ENCODE data around the gene BCL2L13. TPM values are rescaled to one million over a fixed set of nuclear protein-coding genes. Genes with fewer than 3 reads are reported as not detected.
A peak's percentile ranks its signal among the peaks of the same experiment; 100 is the strongest.

The BCL2L13 gene
- polyA plus RNA-seq, 3 donors: 20.2 to 67.8 (median 53.0) TPM

DNA sequence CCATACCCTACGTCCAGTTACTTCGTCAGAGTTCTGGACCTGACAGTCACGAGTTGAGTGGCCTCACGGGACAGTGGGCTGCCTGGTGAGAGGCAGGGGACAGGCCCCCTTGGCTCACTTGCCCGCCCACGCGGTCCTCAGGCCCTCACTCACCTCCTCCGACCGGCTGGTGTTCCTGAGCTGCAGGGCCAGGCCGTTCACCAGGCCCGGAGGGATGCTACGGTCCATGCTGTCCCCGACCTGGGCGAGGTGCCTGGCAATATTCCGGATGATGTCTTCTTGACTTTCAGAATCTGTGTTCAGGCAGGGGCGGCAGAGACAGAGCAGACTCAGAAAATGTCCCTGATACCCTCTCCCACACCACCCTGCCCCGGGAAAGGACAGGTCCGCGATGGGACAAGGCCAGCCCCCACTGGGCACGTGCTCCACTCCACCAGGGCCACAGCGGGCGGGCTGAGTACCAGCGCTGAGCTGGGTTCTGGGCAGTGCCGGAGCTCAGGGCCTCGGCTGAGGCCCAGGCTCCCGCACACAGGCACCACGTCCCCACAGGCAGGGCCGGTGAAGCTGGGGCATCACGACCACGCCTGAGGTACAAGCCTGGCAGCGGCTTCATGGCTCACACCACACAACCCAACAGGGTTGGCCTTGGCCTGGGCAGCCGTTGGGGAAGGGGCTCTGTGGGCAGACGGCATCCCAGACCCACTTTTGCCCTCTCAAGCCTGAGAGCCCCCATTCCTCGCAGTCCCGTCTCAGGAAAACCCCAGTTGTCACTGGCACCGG, 100.8 kb downstream of the BCL2L13 start:
- no peak overlapping the region for H3K27ac ChIP-seq (ENCODE audit: low read depth in 1 of 2, low read length in 2 of 2)
- 98% methylated on average over 33 of the region's 36 CpGs for WGBS (ENCODE audit: insufficient coverage)
- TF ChIP-seq, protein P1, sequence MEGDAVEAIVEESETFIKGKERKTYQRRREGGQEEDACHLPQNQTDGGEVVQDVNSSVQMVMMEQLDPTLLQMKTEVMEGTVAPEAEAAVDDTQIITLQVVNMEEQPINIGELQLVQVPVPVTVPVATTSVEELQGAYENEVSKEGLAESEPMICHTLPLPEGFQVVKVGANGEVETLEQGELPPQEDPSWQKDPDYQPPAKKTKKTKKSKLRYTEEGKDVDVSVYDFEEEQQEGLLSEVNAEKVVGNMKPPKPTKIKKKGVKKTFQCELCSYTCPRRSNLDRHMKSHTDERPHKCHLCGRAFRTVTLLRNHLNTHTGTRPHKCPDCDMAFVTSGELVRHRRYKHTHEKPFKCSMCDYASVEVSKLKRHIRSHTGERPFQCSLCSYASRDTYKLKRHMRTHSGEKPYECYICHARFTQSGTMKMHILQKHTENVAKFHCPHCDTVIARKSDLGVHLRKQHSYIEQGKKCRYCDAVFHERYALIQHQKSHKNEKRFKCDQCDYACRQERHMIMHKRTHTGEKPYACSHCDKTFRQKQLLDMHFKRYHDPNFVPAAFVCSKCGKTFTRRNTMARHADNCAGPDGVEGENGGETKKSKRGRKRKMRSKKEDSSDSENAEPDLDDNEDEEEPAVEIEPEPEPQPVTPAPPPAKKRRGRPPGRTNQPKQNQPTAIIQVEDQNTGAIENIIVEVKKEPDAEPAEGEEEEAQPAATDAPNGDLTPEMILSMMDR (IDR thresholded peaks at IDR 0.05): no peak
- Mint-ChIP-seq H3K4me3 (no peak overlapping the region), H3K27ac (peak overlapping the region in 4 of 7 donors; percentile 30 to 61 (median 48)), H3K4me1 (peaks cover 8% of the 10 kb centered on the region), H3K36me3 (peaks cover 70 to 95% of the 10 kb centered on the region in 2 donors), H3K9me3 (no peaks in the 10 kb centered on the region), H3K27me3 (ENCODE audit: low read depth in 3 of 3) (no peaks in the 10 kb centered on the region)
- H3K4me3 ChIP-seq (replicated peaks in 1 of 3; ENCODE audit: low read depth in 2 of 3, low read length in 3 of 3): no peak overlapping the region
- peaks cover 96% of the 10 kb centered on the region for H4K20me1 ChIP-seq (ENCODE audit: insufficient read depth, low read length)
- H3K9me3 ChIP-seq (replicated peaks in 1 of 2; ENCODE audit: control insufficient read depth in 1 of 2, insufficient read depth in 1 of 2, low read length in 2 of 2): no peaks in the 10 kb centered on the region
- no peak overlapping the region for H3K9ac ChIP-seq (ENCODE audit: insufficient read depth, low read length, poor library complexity, severe bottlenecking)
- no peak for DNase-seq
- H2AFZ ChIP-seq (ENCODE audit: insufficient read depth, low read depth, low read length, poor library complexity, severe bottlenecking): no peak overlapping the region
- no peak overlapping the region for H3K4me2 ChIP-seq (replicated peaks; ENCODE audit: extremely low read depth, low read length, poor library complexity, severe bottlenecking)
- H3K4me1 ChIP-seq (ENCODE audit: control insufficient read depth in 1 of 2, insufficient read depth in 2 of 2, low read length in 2 of 2): no peaks in the 10 kb centered on the region
- H3K36me3 ChIP-seq (replicated peaks in 1 of 2; ENCODE audit: control insufficient read depth in 1 of 2, insufficient read depth in 2 of 2, low read length in 2 of 2): peaks cover 86 to 97% of the 10 kb centered on the region in 2 donors
- intact Hi-C loops (cut with micrococcal nuclease): no loop called here
- H3K79me2 ChIP-seq (ENCODE audit: insufficient read depth, low read length): peaks cover 47% of the 10 kb centered on the region
- H3K27me3 ChIP-seq (ENCODE audit: control insufficient read depth in 2 of 2, insufficient read depth in 2 of 2, low read length in 2 of 2): no peaks in the 10 kb centered on the region

GRCh38 chr22:17741866-17742526, 103.4 kb downstream of the BCL2L13 start:
- H3K9me3 Mint-ChIP-seq: no peaks in the 10 kb centered on the region
- DNase-seq: no peak
- H3K36me3 Mint-ChIP-seq: peaks cover 59 to 91% of the 10 kb centered on the region in 2 donors
- no peaks in the 10 kb centered on the region for H3K4me1 Mint-ChIP-seq
- no peak overlapping the region for H3K4me3 Mint-ChIP-seq
- Histone ChIP-seq H3K4me1 (ENCODE audit: control insufficient read depth in 1 of 2, insufficient read depth in 2 of 2, low read length in 2 of 2) (no peaks in the 10 kb centered on the region), H3K9me3 (replicated peaks in 1 of 2; ENCODE audit: control insufficient read depth in 1 of 2, insufficient read depth in 1 of 2, low read length in 2 of 2) (no peaks in the 10 kb centered on the region), H3K4me3 (replicated peaks in 1 of 3; ENCODE audit: low read depth in 2 of 3, low read length in 3 of 3) (no peak overlapping the region), H2AFZ (ENCODE audit: insufficient read depth, low read depth, low read length, poor library complexity, severe bottlenecking) (no peak overlapping the region), H3K27ac (ENCODE audit: low read depth in 1 of 2, low read length in 2 of 2) (peak overlapping the region in 1 of 2 donors; percentile 61), H3K9ac (ENCODE audit: insufficient read depth, low read length, poor library complexity, severe bottlenecking) (no peak overlapping the region), H3K79me2 (ENCODE audit: insufficient read depth, low read length) (peaks cover 72% of the 10 kb centered on the region), H4K20me1 (ENCODE audit: insufficient read depth, low read length) (peaks cover 98% of the 10 kb centered on the region), H3K36me3 (replicated peaks in 1 of 2; ENCODE audit: control insufficient read depth in 1 of 2, insufficient read depth in 2 of 2, low read length in 2 of 2) (peaks cover 76 to 95% of the 10 kb centered on the region in 2 donors), H3K27me3 (ENCODE audit: control insufficient read depth in 2 of 2, insufficient read depth in 2 of 2, low read length in 2 of 2) (no peaks in the 10 kb centered on the region), H3K4me2 (replicated peaks; ENCODE audit: extremely low read depth, low read length, poor library complexity, severe bottlenecking) (no peak overlapping the region)
- peak overlapping the region in 6 of 7 donors; percentile 25 to 71 (median 54) for H3K27ac Mint-ChIP-seq
- WGBS (ENCODE audit: insufficient coverage): 88% methylated on average over 15 of the region's 18 CpGs
- TF ChIP-seq, protein P1 (IDR thresholded peaks at IDR 0.05): no peak
- no peaks in the 10 kb centered on the region for H3K27me3 Mint-ChIP-seq (ENCODE audit: low read depth in 3 of 3)
- intact Hi-C loops (cut with micrococcal nuclease): loop anchor here (2.0 to 10.0 kb wide), 3 partner anchors 43 to 333 kb away; partner anchors contain the start of gene PEX26 (in 1 of the 2)

Measured in CD14-positive monocyte (primary cell).